OCI-LY7 (cell line): ENCODE measurements around the gene TNFRSF8. TPM values are rescaled to one million over a fixed set of nuclear protein-coding genes. Genes with fewer than 3 reads are reported as not detected.

Experiments used
- BruUV-seq: library from RNA; stranded (reverse); fragments of 400-500 nt; replicated peaks from 2 replicates; lab custom pipeline; 2021; lab: Mats Ljungman, UMichigan
- CTCF ChIA-PET: fragments of 300-600 bp; sonication (Branson Sonifier 250); formaldehyde crosslinking; loops from one replicate; lab custom pipeline; 2022; ENCODE audit warnings: antibody characterized with exemption; ENCODE audit not compliant: unreplicated experiment; lab: Charles Lee
- POLR2A ChIA-PET: fragments of 300-600 bp; sonication (Branson Sonifier 250); formaldehyde crosslinking; loops from one replicate; lab custom pipeline; 2022; ENCODE audit warnings: antibody characterized with exemption; lab: Charles Lee
- DNase-seq: peaks from one replicate; pipeline ENCODE4 v3.0.0-alpha.2; 2015; ENCODE audit warnings: low spot score
- H2AFZ ChIP-seq: fragments of 200-600 bp; sonication (generic), shearing (Covaris generic); 2 replicates; pipeline ENCODE4 v1.6.1; 2014; ENCODE audit warnings: mild to moderate bottlenecking, antibody characterized with exemption, low read length, moderate library complexity
- H3K27ac ChIP-seq: fragments of 200-600 bp; sonication (generic); 2 replicates; pipeline ENCODE4 v1.5.1; 2014; ENCODE audit warnings: mixed run types, low read depth, mild to moderate bottlenecking, moderate library complexity, low read length, inconsistent platforms; ENCODE audit not compliant: poor library complexity, severe bottlenecking
- H3K36me3 ChIP-seq: fragments of 200-600 bp; sonication (generic); 2 replicates; pipeline ENCODE4 v1.6.1; 2014; ENCODE audit warnings: mild to moderate bottlenecking, antibody characterized with exemption, low read length, moderate library complexity, mixed read lengths; ENCODE audit not compliant: insufficient read depth
- H3K4me1 ChIP-seq: fragments of 200-600 bp; sonication (generic); 2 replicates; pipeline ENCODE4 v1.5.1; 2014; ENCODE audit warnings: mild to moderate bottlenecking, low read length; ENCODE audit not compliant: insufficient read depth, poor library complexity, severe bottlenecking
- H3K4me2 ChIP-seq: fragments of 200-600 bp; sonication (generic); 2 replicates; pipeline ENCODE4 v1.6.1; 2014; ENCODE audit warnings: mild to moderate bottlenecking, low read length
- H3K4me3 ChIP-seq: fragments of 200-600 bp; sonication (generic); 2 replicates; pipeline ENCODE4 v1.5.1; 2014; ENCODE audit warnings: mild to moderate bottlenecking, low read depth, low read length; ENCODE audit not compliant: poor library complexity, severe bottlenecking
- H3K79me2 ChIP-seq: fragments of 200-600 bp; sonication (generic); 2 replicates; pipeline ENCODE4 v1.6.1; 2016; ENCODE audit warnings: low read depth, mild to moderate bottlenecking, low read length, moderate library complexity, mixed read lengths; ENCODE audit not compliant: insufficient read depth
- H3K9me2 ChIP-seq: fragments of 200-600 bp; sonication (generic); 2 replicates; pipeline ENCODE4 v1.6.1; 2016; ENCODE audit warnings: mild to moderate bottlenecking, low read length, mixed read lengths; ENCODE audit not compliant: insufficient read depth
- H3K9me3 ChIP-seq: fragments of 200-600 bp; sonication (generic); 2 replicates; pipeline ENCODE4 v1.6.1; 2014; ENCODE audit warnings: mild to moderate bottlenecking, mixed run types, low read length, mixed read lengths
- H4K20me1 ChIP-seq: fragments of 200-600 bp; sonication (generic); 2 replicates; pipeline ENCODE4 v1.6.1; 2014; ENCODE audit warnings: mild to moderate bottlenecking, antibody characterized with exemption, low read length, moderate library complexity, mixed read lengths; ENCODE audit not compliant: insufficient read depth
- EZH2phosphoT487 ChIP-seq: fragments of 200-600 bp; sonication (generic); IDR thresholded peaks from 2 replicates; pipeline ENCODE4 v1.6.1; 2018; ENCODE audit warnings: low read depth, borderline replicate concordance, mild to moderate bottlenecking, mixed run types, antibody characterized with exemption, low read length, moderate library complexity, mixed read lengths
- intact Hi-C: fragments of 100-400 bp; cut with micrococcal nuclease; formaldehyde crosslinking; loops from one replicate; pipeline ENCODE4 v1.10.0; 2022; ENCODE audit not compliant: unreplicated experiment
- total RNA-seq, 2 experiments: library from RNA; depleted of rRNA in 1 of 2; stranded (reverse); fragments of >200 nt in 1 of 2; shearing (Covaris generic) in 1 of 2; gene quantifications; 2 replicates each; pipeline ENCODE4 v1.2.3, GENCODE V29; 2014 to 2022
- TF ChIP-seq, protein P1 (sequence below): fragments of 200-600 bp; sonication (generic); conservative IDR thresholded peaks from 2 replicates; pipeline ENCODE4 v1.5.1; 2014; ENCODE audit warnings: mild to moderate bottlenecking, antibody characterized with exemption, low read length, moderate library complexity, mixed read lengths

Gene TNFRSF8
- total RNA-seq, 2 experiments from 2014 or later = 0.29 TPM; not detected in 1

DNA sequence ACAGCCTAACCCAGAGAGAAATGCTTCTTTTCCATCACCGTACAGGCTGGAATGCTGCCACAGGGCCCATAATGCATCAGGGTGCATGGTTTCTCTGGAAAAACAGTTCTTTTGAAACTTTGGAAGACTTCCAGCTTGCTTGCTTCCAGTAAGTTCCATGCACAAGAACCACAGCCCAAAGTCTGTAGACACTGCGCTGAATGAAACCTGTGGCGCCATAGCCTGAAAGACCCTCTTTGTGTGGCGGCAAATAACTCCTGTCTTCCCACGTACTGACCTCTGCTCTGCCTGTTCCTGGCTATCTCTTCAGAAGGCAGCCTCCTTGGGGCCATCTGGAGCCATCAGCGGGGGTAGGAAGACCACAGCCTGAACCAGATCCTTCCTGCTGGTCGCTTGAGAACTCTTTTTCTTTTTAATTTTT, 28.7 kb upstream of the TNFRSF8 start:
- no peak overlapping the region for H3K4me2 ChIP-seq
- H4K20me1 ChIP-seq = no peaks in the 10 kb centered on the region
- POLR2A ChIA-PET = interaction anchor here (1.3 kb wide), 1 partner anchor 15 kb away, joined by 4 read pairs; the partner anchor contains the start of gene MIIP
- no peak for TF ChIP-seq EZH2phosphoT487
- TF ChIP-seq, protein P1, sequence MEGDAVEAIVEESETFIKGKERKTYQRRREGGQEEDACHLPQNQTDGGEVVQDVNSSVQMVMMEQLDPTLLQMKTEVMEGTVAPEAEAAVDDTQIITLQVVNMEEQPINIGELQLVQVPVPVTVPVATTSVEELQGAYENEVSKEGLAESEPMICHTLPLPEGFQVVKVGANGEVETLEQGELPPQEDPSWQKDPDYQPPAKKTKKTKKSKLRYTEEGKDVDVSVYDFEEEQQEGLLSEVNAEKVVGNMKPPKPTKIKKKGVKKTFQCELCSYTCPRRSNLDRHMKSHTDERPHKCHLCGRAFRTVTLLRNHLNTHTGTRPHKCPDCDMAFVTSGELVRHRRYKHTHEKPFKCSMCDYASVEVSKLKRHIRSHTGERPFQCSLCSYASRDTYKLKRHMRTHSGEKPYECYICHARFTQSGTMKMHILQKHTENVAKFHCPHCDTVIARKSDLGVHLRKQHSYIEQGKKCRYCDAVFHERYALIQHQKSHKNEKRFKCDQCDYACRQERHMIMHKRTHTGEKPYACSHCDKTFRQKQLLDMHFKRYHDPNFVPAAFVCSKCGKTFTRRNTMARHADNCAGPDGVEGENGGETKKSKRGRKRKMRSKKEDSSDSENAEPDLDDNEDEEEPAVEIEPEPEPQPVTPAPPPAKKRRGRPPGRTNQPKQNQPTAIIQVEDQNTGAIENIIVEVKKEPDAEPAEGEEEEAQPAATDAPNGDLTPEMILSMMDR = no peak
- intact Hi-C loops = no loop called here
- no peak overlapping the region for H3K4me3 ChIP-seq
- no peaks in the 10 kb centered on the region for H3K79me2 ChIP-seq
- H2AFZ ChIP-seq = no peak overlapping the region
- H3K9me2 ChIP-seq = no peaks in the 10 kb centered on the region
- H3K4me1 ChIP-seq = peaks cover 25% of the 10 kb centered on the region
- BruUV-seq = no TSS peak
- CTCF ChIA-PET = no interaction called here
- no peak for DNase-seq
- H3K36me3 ChIP-seq = peaks cover 15% of the 10 kb centered on the region; the same call in 1 of the 2 replicates
- no peaks in the 10 kb centered on the region for H3K9me3 ChIP-seq
- H3K27ac ChIP-seq = no peak overlapping the region

DNA sequence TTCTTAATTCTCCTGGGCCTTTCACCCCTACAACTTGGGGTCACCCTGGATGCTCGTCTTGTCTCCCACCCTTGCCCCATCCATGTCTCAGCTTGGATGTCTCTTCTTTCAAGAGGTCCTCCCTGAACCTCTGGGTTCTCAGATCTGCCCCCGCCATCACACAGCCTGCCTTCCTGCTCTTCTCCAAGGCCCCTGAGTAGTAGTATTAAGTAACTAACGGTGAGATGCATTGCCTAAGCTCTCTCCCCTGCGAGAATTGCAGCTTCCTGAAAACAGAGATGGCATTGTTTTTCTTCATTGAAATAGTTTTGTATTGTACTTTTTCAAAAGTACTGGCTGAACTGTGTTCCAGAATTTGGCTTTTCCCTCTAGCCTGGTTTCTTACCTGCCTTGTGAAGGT, 27.8 kb upstream of the TNFRSF8 start:
- no peak overlapping the region for H3K4me2 ChIP-seq

More for the DNA sequence above, 27.8 kb upstream of the TNFRSF8 start:
- peaks cover 30% of the 10 kb centered on the region for H3K4me1 ChIP-seq
- no peak overlapping the region for H2AFZ ChIP-seq
- no peaks in the 10 kb centered on the region for H4K20me1 ChIP-seq
- no peaks in the 10 kb centered on the region for H3K79me2 ChIP-seq
- no peak overlapping the region for H3K4me3 ChIP-seq
- CTCF ChIA-PET = interaction anchor here (1.2 kb wide), 1 partner anchor 16 kb away, joined by 4 read pairs; the partner anchor contains the start of gene MIIP
- no peak for DNase-seq
- BruUV-seq = no TSS peak
- POLR2A ChIA-PET = interaction anchor here (1.3 kb wide), 1 partner anchor 16 kb away, joined by 4 read pairs; the partner anchor contains the start of gene MIIP
- intact Hi-C loops = no loop called here
- H3K9me3 ChIP-seq = no peaks in the 10 kb centered on the region
- H3K27ac ChIP-seq = no peak overlapping the region
- peaks cover 7% of the 10 kb centered on the region; the same call in 1 of the 2 replicates for H3K36me3 ChIP-seq
- H3K9me2 ChIP-seq = no peaks in the 10 kb centered on the region
- TF ChIP-seq, protein P1 = no peak
- TF ChIP-seq EZH2phosphoT487 = no peak
